K562 (cell line): ENCODE measurements around the gene FOXA3. TPM values are rescaled to one million over a fixed set of nuclear protein-coding genes. Genes with fewer than 3 reads are reported as not detected.

Source experiments
- GATA2 ChIP-seq: sonication (generic); formaldehyde crosslinking; IDR thresholded peaks from 2 replicates; pipeline ENCODE4 v1.4.0; 2020; ENCODE audit warnings: mild to moderate bottlenecking, missing genetic modification reagents
- JUNB ChIP-seq: fragments of 450-650 bp; formaldehyde crosslinking; conservative IDR thresholded peaks from 2 replicates; pipeline ENCODE4 v1.4.0; 2020; ENCODE audit warnings: mild to moderate bottlenecking
- NR1H2 ChIP-seq: sonication (generic); formaldehyde crosslinking; IDR thresholded peaks from 2 replicates; pipeline ENCODE4 v1.4.0; 2020; ENCODE audit warnings: mild to moderate bottlenecking, missing genetic modification reagents
- NR2F6 ChIP-seq: fragments of 450-650 bp; formaldehyde crosslinking; IDR thresholded peaks from 2 replicates; pipeline ENCODE4 v1.4.0; 2020; ENCODE audit warnings: mild to moderate bottlenecking
- PCBP1 ChIP-seq: fragments of 200-400 bp; formaldehyde crosslinking; IDR thresholded peaks from 2 replicates; pipeline ENCODE4 v1.6.1; 2018; ENCODE audit warnings: mild to moderate bottlenecking, low read depth, low read length; ENCODE audit not compliant: poor library complexity, severe bottlenecking
- TRIM24 ChIP-seq, 2 experiments: fragments of 450-650 bp; IDR thresholded peaks; 2 replicates each; pipeline ENCODE4 v1.6.1; 2016
- ZNF175 ChIP-seq: fragments of 200-800 bp; sonication (Bioruptor generic); IDR thresholded peaks from 2 replicates; pipeline ENCODE4 v1.6.1; 2016; ENCODE audit warnings: low read depth, mild to moderate bottlenecking, missing genetic modification characterization, missing compliant biosample characterization
- ZNF408 ChIP-seq: fragments of 250-450 bp; sonication (Bioruptor Pico); IDR thresholded peaks from 2 replicates; pipeline ENCODE4 v1.4.0; 2020; ENCODE audit warnings: low read depth, mild to moderate bottlenecking, moderate library complexity
- polyA plus RNA-seq, 8 experiments: library from polyadenylated mRNA; depleted of rRNA in 4 of 8; stranded (reverse) in 5 of 8; unstranded in 3 of 8; fragments of >200 nt; fragmentation: Nextera tagmentation in 2 of 8; fragmentation: Illumina TruSeq in 1 of 8; extraction: Ambion mirVana in 2 of 8; extraction: Trizol in 1 of 8; gene quantifications; 2 replicates each; pipeline versions ENCODE4 v1.2.1 to v1.2.3, GENCODE V29; 2011 to 2014; ENCODE audit warnings: inconsistent platforms in 1 of 8, missing spikeins in 1 of 8
- total RNA-seq, 7 experiments: library from RNA; depleted of rRNA in 6 of 7; stranded (reverse); fragments of >200 nt in 6 of 7; fragmentation: Illumina TruSeq in 2 of 7; extraction: Trizol in 2 of 7; gene quantifications; 2 replicates each; pipeline versions ENCODE4 v1.2.1 to v1.2.3, GENCODE V29; 2011 to 2021; ENCODE audit warnings: low replicate concordance in 1 of 7
- TF ChIP-seq, protein P1 (sequence below): fragments of 200-600 bp; sonication (generic); IDR thresholded peaks from one replicate; pipeline ENCODE4 v1.6.1; 2012; ENCODE audit warnings: mild to moderate bottlenecking, low read depth, low read length, inconsistent platforms
- TF ChIP-seq, protein P2 (sequence below): fragments of 450-650 bp; formaldehyde crosslinking; IDR thresholded peaks from 2 replicates; pipeline ENCODE4 v1.4.0; 2020; ENCODE audit warnings: mild to moderate bottlenecking, moderate library complexity
- TF ChIP-seq, protein P3 (sequence below): fragments of 450-650 bp; IDR thresholded peaks from 2 replicates; pipeline ENCODE4 v1.6.1; 2018; ENCODE audit not compliant: partially characterized antibody

Gene FOXA3
- total and polyA plus RNA-seq, 9 of the 15 experiments (the other 6 are each of a cell fraction or from before 2014, with no cell fraction given) = 1.3 to 15.5 (median 4.7) TPM

DNA sequence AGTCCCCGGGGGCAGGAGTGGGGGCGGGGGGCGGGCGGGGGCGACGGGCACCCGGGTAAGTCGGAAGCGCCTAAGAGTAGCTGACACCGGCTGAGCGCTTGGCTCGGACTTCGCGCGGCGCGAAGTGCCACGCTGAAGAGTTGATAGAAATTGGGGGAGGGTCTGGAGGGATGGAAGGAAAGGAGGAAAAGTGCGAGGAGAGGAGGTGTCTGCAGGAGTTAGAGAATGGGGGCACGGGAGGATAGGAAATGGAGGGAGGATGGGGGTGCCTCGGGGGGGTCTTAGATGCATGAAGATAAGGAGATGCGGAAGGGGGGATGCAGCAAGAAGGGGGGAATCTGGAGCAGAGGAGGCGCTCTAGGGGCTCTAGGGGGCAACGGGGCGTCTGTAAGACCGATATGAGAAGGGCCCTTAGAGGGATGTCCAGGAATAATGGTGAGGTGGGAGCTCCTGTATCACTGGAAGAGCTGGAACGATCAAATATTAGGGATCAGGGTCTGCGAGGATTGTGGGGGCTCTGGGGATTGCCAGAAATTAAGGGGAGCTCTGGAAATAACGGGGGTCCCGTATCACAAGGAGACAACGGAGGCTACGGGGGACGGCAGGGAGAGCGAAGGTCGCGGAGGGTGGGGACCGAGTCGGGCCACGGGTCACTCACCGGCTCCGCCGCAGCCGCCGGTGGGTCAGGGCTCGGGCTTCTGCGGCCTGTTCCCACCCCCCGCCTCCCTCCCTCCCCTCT lies 38.0 kb downstream of the FOXA3 start, which contains the start of gene MYPOP (continued):
- TF ChIP-seq NR1H2 (CRISPR knock-in tag) = no peak
- TF ChIP-seq ZNF175 = no peak
- TF ChIP-seq, protein P1, sequence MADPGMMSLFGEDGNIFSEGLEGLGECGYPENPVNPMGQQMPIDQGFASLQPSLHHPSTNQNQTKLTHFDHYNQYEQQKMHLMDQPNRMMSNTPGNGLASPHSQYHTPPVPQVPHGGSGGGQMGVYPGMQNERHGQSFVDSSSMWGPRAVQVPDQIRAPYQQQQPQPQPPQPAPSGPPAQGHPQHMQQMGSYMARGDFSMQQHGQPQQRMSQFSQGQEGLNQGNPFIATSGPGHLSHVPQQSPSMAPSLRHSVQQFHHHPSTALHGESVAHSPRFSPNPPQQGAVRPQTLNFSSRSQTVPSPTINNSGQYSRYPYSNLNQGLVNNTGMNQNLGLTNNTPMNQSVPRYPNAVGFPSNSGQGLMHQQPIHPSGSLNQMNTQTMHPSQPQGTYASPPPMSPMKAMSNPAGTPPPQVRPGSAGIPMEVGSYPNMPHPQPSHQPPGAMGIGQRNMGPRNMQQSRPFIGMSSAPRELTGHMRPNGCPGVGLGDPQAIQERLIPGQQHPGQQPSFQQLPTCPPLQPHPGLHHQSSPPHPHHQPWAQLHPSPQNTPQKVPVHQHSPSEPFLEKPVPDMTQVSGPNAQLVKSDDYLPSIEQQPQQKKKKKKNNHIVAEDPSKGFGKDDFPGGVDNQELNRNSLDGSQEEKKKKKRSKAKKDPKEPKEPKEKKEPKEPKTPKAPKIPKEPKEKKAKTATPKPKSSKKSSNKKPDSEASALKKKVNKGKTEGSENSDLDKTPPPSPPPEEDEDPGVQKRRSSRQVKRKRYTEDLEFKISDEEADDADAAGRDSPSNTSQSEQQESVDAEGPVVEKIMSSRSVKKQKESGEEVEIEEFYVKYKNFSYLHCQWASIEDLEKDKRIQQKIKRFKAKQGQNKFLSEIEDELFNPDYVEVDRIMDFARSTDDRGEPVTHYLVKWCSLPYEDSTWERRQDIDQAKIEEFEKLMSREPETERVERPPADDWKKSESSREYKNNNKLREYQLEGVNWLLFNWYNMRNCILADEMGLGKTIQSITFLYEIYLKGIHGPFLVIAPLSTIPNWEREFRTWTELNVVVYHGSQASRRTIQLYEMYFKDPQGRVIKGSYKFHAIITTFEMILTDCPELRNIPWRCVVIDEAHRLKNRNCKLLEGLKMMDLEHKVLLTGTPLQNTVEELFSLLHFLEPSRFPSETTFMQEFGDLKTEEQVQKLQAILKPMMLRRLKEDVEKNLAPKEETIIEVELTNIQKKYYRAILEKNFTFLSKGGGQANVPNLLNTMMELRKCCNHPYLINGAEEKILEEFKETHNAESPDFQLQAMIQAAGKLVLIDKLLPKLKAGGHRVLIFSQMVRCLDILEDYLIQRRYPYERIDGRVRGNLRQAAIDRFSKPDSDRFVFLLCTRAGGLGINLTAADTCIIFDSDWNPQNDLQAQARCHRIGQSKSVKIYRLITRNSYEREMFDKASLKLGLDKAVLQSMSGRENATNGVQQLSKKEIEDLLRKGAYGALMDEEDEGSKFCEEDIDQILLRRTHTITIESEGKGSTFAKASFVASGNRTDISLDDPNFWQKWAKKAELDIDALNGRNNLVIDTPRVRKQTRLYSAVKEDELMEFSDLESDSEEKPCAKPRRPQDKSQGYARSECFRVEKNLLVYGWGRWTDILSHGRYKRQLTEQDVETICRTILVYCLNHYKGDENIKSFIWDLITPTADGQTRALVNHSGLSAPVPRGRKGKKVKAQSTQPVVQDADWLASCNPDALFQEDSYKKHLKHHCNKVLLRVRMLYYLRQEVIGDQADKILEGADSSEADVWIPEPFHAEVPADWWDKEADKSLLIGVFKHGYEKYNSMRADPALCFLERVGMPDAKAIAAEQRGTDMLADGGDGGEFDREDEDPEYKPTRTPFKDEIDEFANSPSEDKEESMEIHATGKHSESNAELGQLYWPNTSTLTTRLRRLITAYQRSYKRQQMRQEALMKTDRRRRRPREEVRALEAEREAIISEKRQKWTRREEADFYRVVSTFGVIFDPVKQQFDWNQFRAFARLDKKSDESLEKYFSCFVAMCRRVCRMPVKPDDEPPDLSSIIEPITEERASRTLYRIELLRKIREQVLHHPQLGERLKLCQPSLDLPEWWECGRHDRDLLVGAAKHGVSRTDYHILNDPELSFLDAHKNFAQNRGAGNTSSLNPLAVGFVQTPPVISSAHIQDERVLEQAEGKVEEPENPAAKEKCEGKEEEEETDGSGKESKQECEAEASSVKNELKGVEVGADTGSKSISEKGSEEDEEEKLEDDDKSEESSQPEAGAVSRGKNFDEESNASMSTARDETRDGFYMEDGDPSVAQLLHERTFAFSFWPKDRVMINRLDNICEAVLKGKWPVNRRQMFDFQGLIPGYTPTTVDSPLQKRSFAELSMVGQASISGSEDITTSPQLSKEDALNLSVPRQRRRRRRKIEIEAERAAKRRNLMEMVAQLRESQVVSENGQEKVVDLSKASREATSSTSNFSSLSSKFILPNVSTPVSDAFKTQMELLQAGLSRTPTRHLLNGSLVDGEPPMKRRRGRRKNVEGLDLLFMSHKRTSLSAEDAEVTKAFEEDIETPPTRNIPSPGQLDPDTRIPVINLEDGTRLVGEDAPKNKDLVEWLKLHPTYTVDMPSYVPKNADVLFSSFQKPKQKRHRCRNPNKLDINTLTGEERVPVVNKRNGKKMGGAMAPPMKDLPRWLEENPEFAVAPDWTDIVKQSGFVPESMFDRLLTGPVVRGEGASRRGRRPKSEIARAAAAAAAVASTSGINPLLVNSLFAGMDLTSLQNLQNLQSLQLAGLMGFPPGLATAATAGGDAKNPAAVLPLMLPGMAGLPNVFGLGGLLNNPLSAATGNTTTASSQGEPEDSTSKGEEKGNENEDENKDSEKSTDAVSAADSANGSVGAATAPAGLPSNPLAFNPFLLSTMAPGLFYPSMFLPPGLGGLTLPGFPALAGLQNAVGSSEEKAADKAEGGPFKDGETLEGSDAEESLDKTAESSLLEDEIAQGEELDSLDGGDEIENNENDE = no peak
- no peak for TF ChIP-seq TRIM24 (IDR thresholded peaks at IDR 0.05)
- no peak for TF ChIP-seq JUNB (CRISPR knock-in tag)
- TF ChIP-seq, protein P2, sequence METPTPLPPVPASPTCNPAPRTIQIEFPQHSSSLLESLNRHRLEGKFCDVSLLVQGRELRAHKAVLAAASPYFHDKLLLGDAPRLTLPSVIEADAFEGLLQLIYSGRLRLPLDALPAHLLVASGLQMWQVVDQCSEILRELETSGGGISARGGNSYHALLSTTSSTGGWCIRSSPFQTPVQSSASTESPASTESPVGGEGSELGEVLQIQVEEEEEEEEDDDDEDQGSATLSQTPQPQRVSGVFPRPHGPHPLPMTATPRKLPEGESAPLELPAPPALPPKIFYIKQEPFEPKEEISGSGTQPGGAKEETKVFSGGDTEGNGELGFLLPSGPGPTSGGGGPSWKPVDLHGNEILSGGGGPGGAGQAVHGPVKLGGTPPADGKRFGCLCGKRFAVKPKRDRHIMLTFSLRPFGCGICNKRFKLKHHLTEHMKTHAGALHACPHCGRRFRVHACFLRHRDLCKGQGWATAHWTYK (CRISPR knock-in tag) = no peak
- no peak for TF ChIP-seq PCBP1
- TF ChIP-seq, protein P3, sequence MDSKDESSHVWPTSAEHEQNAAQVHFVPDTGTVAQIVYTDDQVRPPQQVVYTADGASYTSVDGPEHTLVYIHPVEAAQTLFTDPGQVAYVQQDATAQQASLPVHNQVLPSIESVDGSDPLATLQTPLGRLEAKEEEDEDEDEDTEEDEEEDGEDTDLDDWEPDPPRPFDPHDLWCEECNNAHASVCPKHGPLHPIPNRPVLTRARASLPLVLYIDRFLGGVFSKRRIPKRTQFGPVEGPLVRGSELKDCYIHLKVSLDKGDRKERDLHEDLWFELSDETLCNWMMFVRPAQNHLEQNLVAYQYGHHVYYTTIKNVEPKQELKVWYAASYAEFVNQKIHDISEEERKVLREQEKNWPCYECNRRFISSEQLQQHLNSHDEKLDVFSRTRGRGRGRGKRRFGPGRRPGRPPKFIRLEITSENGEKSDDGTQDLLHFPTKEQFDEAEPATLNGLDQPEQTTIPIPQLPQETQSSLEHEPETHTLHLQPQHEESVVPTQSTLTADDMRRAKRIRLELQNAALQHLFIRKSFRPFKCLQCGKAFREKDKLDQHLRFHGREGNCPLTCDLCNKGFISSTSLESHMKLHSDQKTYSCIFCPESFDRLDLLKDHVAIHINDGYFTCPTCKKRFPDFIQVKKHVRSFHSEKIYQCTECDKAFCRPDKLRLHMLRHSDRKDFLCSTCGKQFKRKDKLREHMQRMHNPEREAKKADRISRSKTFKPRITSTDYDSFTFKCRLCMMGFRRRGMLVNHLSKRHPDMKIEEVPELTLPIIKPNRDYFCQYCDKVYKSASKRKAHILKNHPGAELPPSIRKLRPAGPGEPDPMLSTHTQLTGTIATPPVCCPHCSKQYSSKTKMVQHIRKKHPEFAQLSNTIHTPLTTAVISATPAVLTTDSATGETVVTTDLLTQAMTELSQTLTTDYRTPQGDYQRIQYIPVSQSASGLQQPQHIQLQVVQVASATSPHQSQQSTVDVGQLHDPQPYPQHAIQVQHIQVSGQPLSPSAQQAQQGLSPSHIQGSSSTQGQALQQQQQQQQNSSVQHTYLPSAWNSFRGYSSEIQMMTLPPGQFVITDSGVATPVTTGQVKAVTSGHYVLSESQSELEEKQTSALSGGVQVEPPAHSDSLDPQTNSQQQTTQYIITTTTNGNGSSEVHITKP = no peak
- TF ChIP-seq NR2F6 (CRISPR knock-in tag) = no peak
- no peak for TF ChIP-seq ZNF408
- no peak for TF ChIP-seq GATA2
